HG03442 (cell line): ENCODE results near the gene NFAM1.

Experiments used
- ATAC-seq: cut with Tn5 transposase; IDR thresholded peaks from one replicate; pipeline ENCODE4 v1.9.1; 2021; ENCODE audit warnings: mild to moderate bottlenecking, moderate library complexity; ENCODE audit not compliant: unreplicated experiment

The NFAM1 gene

GRCh38 chr22:42439821-42440674, 7.8 kb upstream of the NFAM1 start:
- ATAC-seq: no peak

- no peak for ATAC-seq
These were observed 6.9 kb upstream of the NFAM1 start for GRCh38 chr22:42439021-42439567.

GRCh38 chr22:42438293-42438650, 6.1 kb upstream of the NFAM1 start:
- ATAC-seq: no peak

GRCh38 chr22:42437488-42438292, 5.5 kb upstream of the NFAM1 start:
- ATAC-seq: no peak

- no peak for ATAC-seq
These were observed 4.2 kb upstream of the NFAM1 start for GRCh38 chr22:42436404-42436803.

- no peak for ATAC-seq
These were observed 2.7 kb upstream of the NFAM1 start for GRCh38 chr22:42434748-42435425.

- no peak for ATAC-seq
These were observed 1.8 kb upstream of the NFAM1 start for GRCh38 chr22:42433754-42434682.

GRCh38 chr22:42432818-42433217, 615 bp upstream of the NFAM1 start:
- no peak for ATAC-seq

GRCh38 chr22:42431401-42432019, 693 bp downstream of the NFAM1 start:
- no peak for ATAC-seq

GRCh38 chr22:42430528-42431125, 1.6 kb downstream of the NFAM1 start:
- no peak for ATAC-seq

GRCh38 chr22:42428760-42429159, 3.4 kb downstream of the NFAM1 start:
- ATAC-seq: no peak

GRCh38 chr22:42428025-42428424, 4.2 kb downstream of the NFAM1 start:
- ATAC-seq: no peak

- no peak for ATAC-seq
These were observed 5.0 kb downstream of the NFAM1 start for GRCh38 chr22:42427167-42427566.

- ATAC-seq: no peak
These were observed 6.2 kb downstream of the NFAM1 start for GRCh38 chr22:42425989-42426355.

- ATAC-seq: no peak
These were observed 6.7 kb downstream of the NFAM1 start for GRCh38 chr22:42425337-42425988.

- no peak for ATAC-seq
These were observed 12.8 kb downstream of the NFAM1 start for GRCh38 chr22:42419243-42419881.

GRCh38 chr22:42418811-42419242, 13.4 kb downstream of the NFAM1 start:
- no peak for ATAC-seq

- no peak for ATAC-seq
These were observed 14.4 kb downstream of the NFAM1 start for GRCh38 chr22:42417645-42418305.
